Measurements from ENCODE around the gene ANO10.
"Not testable (repeated sequence)": the region's sequence is repeated elsewhere in the genome, so short reads cannot be mapped to it uniquely, and the experiment has no call there.

The ANO10 gene

DNA sequence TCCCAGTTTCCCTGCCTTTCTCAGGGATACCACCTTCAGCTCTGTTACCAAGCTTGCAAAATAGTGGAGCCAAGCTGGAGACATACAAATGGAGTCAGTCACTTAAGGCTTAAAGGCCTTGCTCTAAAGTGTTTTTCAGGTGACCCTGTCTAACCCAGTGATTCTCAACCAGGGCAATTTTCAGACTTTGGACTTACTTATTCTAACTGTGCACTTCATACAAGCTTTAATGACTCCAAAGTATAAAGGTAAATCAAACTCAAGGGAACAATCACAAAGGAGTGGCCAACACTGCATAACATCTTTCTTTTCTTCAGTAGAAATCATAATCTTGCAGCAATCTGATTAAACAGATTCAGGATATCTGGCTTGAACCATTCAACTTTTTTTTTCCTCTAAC lies 9.4 kb downstream of the ANO10 start:
- ChIA-PET CTCF (interaction anchor here (0.7 to 0.9 kb wide), 3 partner anchors 9 to 85 kb away, joined by 3 read pairs; partner anchors contain the start of gene ANO10), POLR2A (no interaction called here)
- DNase-seq = no peak
- H3K36me3 ChIP-seq (ENCODE audit: control insufficient read depth in 4 of 4, insufficient read depth in 4 of 4, low read length in 3 of 4) = peaks cover 0 to 3% (median 2%) of the 10 kb centered on the region in 4 experiments
- no peaks in the 10 kb centered on the region for H3K4me1 ChIP-seq (ENCODE audit: control extremely low read depth in 1 of 4, control insufficient read depth in 4 of 4, insufficient read depth in 4 of 4, low read length in 3 of 4)
- no peaks in the 10 kb centered on the region for H3K27me3 ChIP-seq (replicated peaks in 2 of 5; ENCODE audit: control insufficient read depth in 4 of 5, insufficient read depth in 5 of 5, low read length in 4 of 5)
- H3K9me3 ChIP-seq (ENCODE audit: control extremely low read depth in 1 of 5, control insufficient read depth in 4 of 5, insufficient read depth in 2 of 5, low read depth in 1 of 5, low read length in 4 of 5) = no peaks in the 10 kb centered on the region
- H3K4me3 ChIP-seq (ENCODE audit: control insufficient read depth in 1 of 7, extremely low read depth in 1 of 7, insufficient read depth in 4 of 7, low read depth in 2 of 7, low read length in 6 of 7) = no peak overlapping the region
- H3K27ac ChIP-seq (ENCODE audit: insufficient read depth in 1 of 2, low read depth in 1 of 2, low read length in 2 of 2, poor library complexity in 1 of 2, severe bottlenecking in 2 of 2) = no peak overlapping the region

DNA sequence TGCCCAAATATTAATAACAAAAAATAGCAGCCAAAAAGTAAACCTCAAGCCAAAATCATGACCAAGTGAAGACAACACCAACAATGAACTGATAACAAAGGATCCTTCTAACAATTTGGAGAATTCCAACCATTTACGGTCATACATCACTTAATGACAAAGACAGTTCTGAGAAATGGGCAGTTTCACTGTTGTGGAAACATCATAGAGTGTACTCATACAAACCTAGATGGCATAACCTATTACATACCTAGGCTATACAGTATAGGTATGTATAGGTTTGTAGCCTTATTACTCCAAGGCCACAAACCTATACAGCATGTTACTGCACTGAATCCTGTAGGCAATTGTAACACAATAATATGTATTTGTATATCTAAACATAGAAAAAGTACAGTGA lies 12.4 kb downstream of the ANO10 start:
- no peak overlapping the region for H3K27ac ChIP-seq (ENCODE audit: insufficient read depth in 1 of 2, low read depth in 1 of 2, low read length in 2 of 2, poor library complexity in 1 of 2, severe bottlenecking in 2 of 2)
- CTCF ChIA-PET = interaction anchor here (0.6 kb wide), 1 partner anchor 318 kb away, joined by 3 read pairs; no protein-coding TSS in a partner anchor
- no peak for DNase-seq
- no peak overlapping the region for H3K4me3 ChIP-seq (ENCODE audit: control insufficient read depth in 1 of 7, extremely low read depth in 1 of 7, insufficient read depth in 4 of 7, low read depth in 2 of 7, low read length in 6 of 7)
- no peaks in the 10 kb centered on the region for H3K9me3 ChIP-seq (ENCODE audit: control extremely low read depth in 1 of 5, control insufficient read depth in 4 of 5, insufficient read depth in 2 of 5, low read depth in 1 of 5, low read length in 4 of 5)
- no peaks in the 10 kb centered on the region for H3K27me3 ChIP-seq (replicated peaks in 2 of 5; ENCODE audit: control insufficient read depth in 4 of 5, insufficient read depth in 5 of 5, low read length in 4 of 5)
- WGBS (ENCODE audit: insufficient coverage) = no CpG with 5 or more reads among the region's 1 CpG
- POLR2A ChIA-PET = no interaction called here
- peaks cover 0 to 4% (median 0%) of the 10 kb centered on the region in 4 experiments for H3K36me3 ChIP-seq (ENCODE audit: control insufficient read depth in 4 of 4, insufficient read depth in 4 of 4, low read length in 3 of 4)
- no peaks in the 10 kb centered on the region for H3K4me1 ChIP-seq (ENCODE audit: control extremely low read depth in 1 of 4, control insufficient read depth in 4 of 4, insufficient read depth in 4 of 4, low read length in 3 of 4)

DNA sequence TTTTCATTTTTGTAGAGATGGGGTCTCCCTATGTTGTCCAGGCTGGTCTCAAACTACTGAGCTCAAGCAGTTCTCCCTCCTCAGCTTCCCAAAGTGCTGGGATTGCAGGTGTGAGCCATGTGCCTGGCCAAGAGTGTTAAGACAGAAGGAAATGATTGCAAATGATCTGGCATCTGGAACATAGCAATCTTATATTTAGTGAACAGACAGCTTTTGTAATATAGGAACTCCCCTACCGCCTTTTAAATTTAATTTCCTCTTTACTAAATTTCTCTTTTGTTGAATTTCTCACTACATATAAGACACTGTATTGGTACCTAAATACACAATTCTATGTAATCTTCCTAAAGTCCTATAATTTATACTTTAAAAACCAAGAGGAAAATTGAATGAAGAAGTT lies 13.1 kb downstream of the ANO10 start:
- H3K27me3 ChIP-seq (replicated peaks in 2 of 5; ENCODE audit: control insufficient read depth in 4 of 5, insufficient read depth in 5 of 5, low read length in 4 of 5) = no peaks in the 10 kb centered on the region
- CTCF ChIA-PET = no interaction called here
- no peak overlapping the region for H3K27ac ChIP-seq (ENCODE audit: insufficient read depth in 1 of 2, low read depth in 1 of 2, low read length in 2 of 2, poor library complexity in 1 of 2, severe bottlenecking in 2 of 2)
- no peak overlapping the region for H3K4me3 ChIP-seq (ENCODE audit: control insufficient read depth in 1 of 7, extremely low read depth in 1 of 7, insufficient read depth in 4 of 7, low read depth in 2 of 7, low read length in 6 of 7)
- H3K36me3 ChIP-seq (ENCODE audit: control insufficient read depth in 4 of 4, insufficient read depth in 4 of 4, low read length in 3 of 4) = peaks cover 0 to 4% (median under 1%) of the 10 kb centered on the region in 4 experiments
- no peaks in the 10 kb centered on the region for H3K9me3 ChIP-seq (ENCODE audit: control extremely low read depth in 1 of 5, control insufficient read depth in 4 of 5, insufficient read depth in 2 of 5, low read depth in 1 of 5, low read length in 4 of 5)
- DNase-seq = no peak
- H3K4me1 ChIP-seq (ENCODE audit: control extremely low read depth in 1 of 4, control insufficient read depth in 4 of 4, insufficient read depth in 4 of 4, low read length in 3 of 4) = peaks cover 0 to 4% (median under 1%) of the 10 kb centered on the region in 4 experiments
- POLR2A ChIA-PET = no interaction called here
- WGBS (ENCODE audit: insufficient coverage) = no CpG with 5 or more reads among the region's 1 CpG

DNA sequence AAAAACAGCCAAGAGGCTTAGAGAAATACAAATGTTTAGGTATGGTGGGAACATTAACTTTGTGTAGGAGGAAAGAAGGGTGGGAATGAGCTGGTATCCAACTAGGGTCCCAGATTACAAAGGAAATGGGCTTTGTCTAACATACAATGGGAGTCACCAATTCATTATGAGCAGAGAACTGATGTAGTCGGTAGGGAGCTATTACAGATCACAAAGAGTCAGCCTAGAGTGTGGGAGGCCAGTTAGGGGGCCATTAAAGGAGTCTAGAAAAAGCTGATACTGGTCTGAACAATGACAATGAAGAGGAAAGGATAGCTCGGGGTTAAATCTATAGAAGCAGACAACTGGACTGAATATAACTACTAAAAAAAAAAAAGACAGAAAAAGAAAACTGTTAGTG lies 15.5 kb downstream of the ANO10 start:
- ChIA-PET CTCF (interaction anchor here (0.9 to 1.2 kb wide), 2 partner anchors 8 to 16 kb away, joined by 3 read pairs; partner anchors contain the start of gene ANO10), POLR2A (no interaction called here)
- Histone ChIP-seq H3K27ac (ENCODE audit: insufficient read depth in 1 of 2, low read depth in 1 of 2, low read length in 2 of 2, poor library complexity in 1 of 2, severe bottlenecking in 2 of 2) (no peak overlapping the region), H3K36me3 (ENCODE audit: control insufficient read depth in 4 of 4, insufficient read depth in 4 of 4, low read length in 3 of 4) (peaks cover 0 to 4% (median 2%) of the 10 kb centered on the region in 4 experiments), H3K27me3 (replicated peaks in 2 of 5; ENCODE audit: control insufficient read depth in 4 of 5, insufficient read depth in 5 of 5, low read length in 4 of 5) (no peaks in the 10 kb centered on the region), H3K4me3 (ENCODE audit: control insufficient read depth in 1 of 7, extremely low read depth in 1 of 7, insufficient read depth in 4 of 7, low read depth in 2 of 7, low read length in 6 of 7) (no peak overlapping the region), H3K4me1 (ENCODE audit: control extremely low read depth in 1 of 4, control insufficient read depth in 4 of 4, insufficient read depth in 4 of 4, low read length in 3 of 4) (peaks cover 0 to 4% (median under 1%) of the 10 kb centered on the region in 4 experiments), H3K9me3 (ENCODE audit: control extremely low read depth in 1 of 5, control insufficient read depth in 4 of 5, insufficient read depth in 2 of 5, low read depth in 1 of 5, low read length in 4 of 5) (no peaks in the 10 kb centered on the region)
- DNase-seq = no peak
- WGBS (ENCODE audit: insufficient coverage) = 100% methylated on average over 1 of the region's 2 CpGs

DNA sequence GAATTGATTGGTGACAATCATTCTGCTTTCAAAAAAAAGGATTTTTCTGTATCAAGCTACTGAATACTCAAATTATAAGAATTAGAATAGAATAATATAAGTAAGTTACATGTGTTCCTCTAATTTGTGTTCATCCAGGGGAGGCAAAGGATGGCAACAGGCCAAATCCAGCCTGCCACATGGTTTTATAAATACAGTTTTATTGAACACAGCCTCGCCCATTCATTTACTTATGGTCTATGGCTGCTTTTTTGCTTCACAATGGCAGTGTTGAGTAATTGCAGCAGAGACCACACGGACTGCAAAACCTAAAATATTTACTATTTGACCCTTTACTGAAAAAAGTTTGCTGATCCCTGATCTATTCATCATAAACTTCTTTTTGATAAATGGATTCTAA lies 21.9 kb downstream of the ANO10 start:
- H3K9me3 ChIP-seq (ENCODE audit: control extremely low read depth in 1 of 5, control insufficient read depth in 4 of 5, insufficient read depth in 2 of 5, low read depth in 1 of 5, low read length in 4 of 5); H3K27ac ChIP-seq (ENCODE audit: insufficient read depth in 1 of 2, low read depth in 1 of 2, low read length in 2 of 2, poor library complexity in 1 of 2, severe bottlenecking in 2 of 2); DNase-seq; H3K4me1 ChIP-seq (ENCODE audit: control extremely low read depth in 1 of 4, control insufficient read depth in 4 of 4, insufficient read depth in 4 of 4, low read length in 3 of 4); H3K27me3 ChIP-seq (replicated peaks in 2 of 5; ENCODE audit: control insufficient read depth in 4 of 5, insufficient read depth in 5 of 5, low read length in 4 of 5); H3K4me3 ChIP-seq (ENCODE audit: control insufficient read depth in 1 of 7, extremely low read depth in 1 of 7, insufficient read depth in 4 of 7, low read depth in 2 of 7, low read length in 6 of 7); CTCF ChIA-PET; POLR2A ChIA-PET; H3K36me3 ChIP-seq (ENCODE audit: control insufficient read depth in 4 of 4, insufficient read depth in 4 of 4, low read length in 3 of 4): not testable (repeated sequence)
- WGBS (ENCODE audit: insufficient coverage) = no CpG with 5 or more reads among the region's 2 CpGs

DNA sequence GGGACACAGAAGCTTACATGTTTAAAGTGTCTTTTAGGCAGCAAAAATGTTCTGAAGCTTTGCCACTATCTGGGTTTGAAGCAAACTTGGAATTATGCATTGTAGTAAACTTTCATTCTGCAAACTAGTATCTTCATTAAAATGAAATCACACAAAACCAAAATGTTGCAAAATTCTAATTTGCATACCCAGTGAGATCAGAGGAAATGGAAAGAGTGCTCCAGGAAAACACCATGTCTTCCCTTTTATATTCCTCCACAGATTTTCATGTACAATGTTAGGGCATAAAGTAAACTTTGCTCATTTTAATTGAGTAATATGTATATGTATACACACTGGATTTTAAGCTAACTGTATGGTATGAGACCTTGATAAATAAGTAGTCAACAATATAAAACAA lies 23.9 kb downstream of the ANO10 start:
- POLR2A ChIA-PET = no interaction called here
- CTCF ChIA-PET = interaction anchor here (1.5 kb wide), 1 partner anchor 9 kb away, joined by 3 read pairs; no protein-coding TSS in a partner anchor
- H3K4me3 ChIP-seq (ENCODE audit: control insufficient read depth in 1 of 7, extremely low read depth in 1 of 7, insufficient read depth in 4 of 7, low read depth in 2 of 7, low read length in 6 of 7) = no peak overlapping the region
- peaks cover 0 to 2% (median 0%) of the 10 kb centered on the region in 5 experiments for H3K9me3 ChIP-seq (ENCODE audit: control extremely low read depth in 1 of 5, control insufficient read depth in 4 of 5, insufficient read depth in 2 of 5, low read depth in 1 of 5, low read length in 4 of 5)
- H3K27me3 ChIP-seq (replicated peaks in 2 of 5; ENCODE audit: control insufficient read depth in 4 of 5, insufficient read depth in 5 of 5, low read length in 4 of 5) = no peaks in the 10 kb centered on the region
- H3K27ac ChIP-seq (ENCODE audit: insufficient read depth in 1 of 2, low read depth in 1 of 2, low read length in 2 of 2, poor library complexity in 1 of 2, severe bottlenecking in 2 of 2) = no peak overlapping the region
- DNase-seq = no peak
- peaks cover 0 to 2% (median under 1%) of the 10 kb centered on the region in 4 experiments for H3K36me3 ChIP-seq (ENCODE audit: control insufficient read depth in 4 of 4, insufficient read depth in 4 of 4, low read length in 3 of 4)
- no peaks in the 10 kb centered on the region for H3K4me1 ChIP-seq (ENCODE audit: control extremely low read depth in 1 of 4, control insufficient read depth in 4 of 4, insufficient read depth in 4 of 4, low read length in 3 of 4)

DNA sequence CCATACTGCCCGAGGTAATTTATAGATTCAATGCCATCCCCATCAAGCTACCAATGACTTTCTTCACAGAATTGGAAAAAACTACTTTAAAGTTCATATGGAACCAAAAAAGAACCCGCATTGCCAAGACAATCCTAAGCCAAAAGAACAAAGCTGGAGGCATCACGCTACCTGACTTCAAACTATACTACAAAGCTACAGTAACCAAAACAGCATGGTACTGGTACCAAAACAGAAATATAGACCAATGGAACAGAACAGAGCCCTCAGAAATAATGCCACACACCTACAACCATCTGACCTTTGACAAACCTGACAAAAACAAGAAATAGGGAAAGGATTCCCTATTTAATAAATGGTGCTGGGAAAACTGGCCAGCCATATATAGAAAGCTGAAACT lies 25.6 kb downstream of the ANO10 start:
- H3K27ac ChIP-seq (ENCODE audit: insufficient read depth in 1 of 2, low read depth in 1 of 2, low read length in 2 of 2, poor library complexity in 1 of 2, severe bottlenecking in 2 of 2); H3K27me3 ChIP-seq (replicated peaks in 2 of 5; ENCODE audit: control insufficient read depth in 4 of 5, insufficient read depth in 5 of 5, low read length in 4 of 5); H3K4me3 ChIP-seq (ENCODE audit: control insufficient read depth in 1 of 7, extremely low read depth in 1 of 7, insufficient read depth in 4 of 7, low read depth in 2 of 7, low read length in 6 of 7); POLR2A ChIA-PET; DNase-seq; CTCF ChIA-PET; H3K4me1 ChIP-seq (ENCODE audit: control extremely low read depth in 1 of 4, control insufficient read depth in 4 of 4, insufficient read depth in 4 of 4, low read length in 3 of 4): not testable (repeated sequence)
- Histone ChIP-seq H3K9me3 (ENCODE audit: control extremely low read depth in 1 of 5, control insufficient read depth in 4 of 5, insufficient read depth in 2 of 5, low read depth in 1 of 5, low read length in 4 of 5) (peaks cover 0 to 13% (median 3%) of the 10 kb centered on the region in 5 experiments), H3K36me3 (ENCODE audit: control insufficient read depth in 4 of 4, insufficient read depth in 4 of 4, low read length in 3 of 4) (peaks cover under 1 to 11% (median 3%) of the 10 kb centered on the region in 4 experiments)
- WGBS (ENCODE audit: insufficient coverage) = no CpG with 5 or more reads among the region's 3 CpGs
